ENCODE results near the gene ULK4.
"Not testable (repeated sequence)": the region's sequence is repeated elsewhere in the genome, so short reads cannot be mapped to it uniquely, and the experiment has no call there.

The ULK4 gene

DNA sequence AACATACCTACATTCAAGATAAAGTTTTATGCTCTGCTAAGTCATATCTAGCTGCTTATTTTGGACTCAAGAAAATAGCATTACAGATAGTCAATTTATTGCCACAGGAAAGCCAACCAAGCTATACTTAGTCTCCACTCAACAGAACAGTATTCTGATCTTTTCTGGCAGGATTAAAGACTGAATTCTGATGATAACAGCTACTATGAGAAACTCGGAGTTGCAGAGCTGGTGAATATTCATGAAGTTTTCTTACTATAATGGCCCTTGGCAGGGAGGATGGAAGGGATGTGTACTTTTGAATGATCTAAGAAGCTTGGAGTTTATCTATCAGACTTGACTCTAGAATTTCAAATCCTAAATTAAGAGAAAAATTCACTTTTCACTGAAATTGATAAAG is 524.9 kb downstream of the ULK4 start:
- DNase-seq (ENCODE audit: low spot score), result no peak

DNA sequence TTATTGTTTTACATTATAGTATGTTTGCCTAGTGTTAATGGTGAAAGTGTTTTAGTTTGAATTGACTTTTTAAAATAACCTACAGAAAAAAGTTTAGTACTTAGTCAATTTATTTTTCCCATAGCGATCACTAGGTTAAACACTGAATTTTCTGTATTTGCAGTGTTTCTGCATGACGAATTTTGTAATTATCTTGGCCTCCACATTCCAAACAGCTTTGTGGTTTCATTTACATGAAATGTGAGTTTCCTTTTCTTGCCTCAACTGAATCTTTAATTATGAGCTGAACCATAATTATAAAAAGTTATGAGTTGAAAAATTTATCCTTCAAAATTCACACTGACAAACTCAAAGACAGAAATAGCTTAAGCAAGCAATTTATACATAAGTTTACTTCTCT is 527.1 kb downstream of the ULK4 start:
- DNase-seq (ENCODE audit: low spot score), result no peak

DNA sequence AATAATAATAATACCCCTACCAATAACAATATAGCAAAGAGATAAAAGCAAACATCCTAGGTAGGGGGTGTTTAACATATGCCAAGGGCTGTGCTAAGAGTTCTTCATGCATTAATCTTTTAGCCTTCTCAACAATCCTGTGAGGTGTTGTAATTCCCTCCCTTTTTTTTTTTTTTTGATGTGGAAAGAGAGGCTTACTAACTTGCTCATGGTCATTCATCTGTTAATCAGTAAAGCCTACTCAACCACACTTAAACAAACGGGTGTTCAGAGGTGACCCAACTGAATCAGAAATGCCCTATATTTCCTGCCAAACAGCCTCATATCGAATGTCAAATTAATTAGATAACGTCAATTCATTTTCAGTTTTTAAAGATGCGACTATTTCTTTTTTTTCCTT is 530.5 kb downstream of the ULK4 start:
- DNase-seq (ENCODE audit: low spot score), result no peak

- no peak for DNase-seq (ENCODE audit: low spot score)
These were observed 531.0 kb downstream of the ULK4 start for GRCh38 chr3:41430886-41431285.

DNA sequence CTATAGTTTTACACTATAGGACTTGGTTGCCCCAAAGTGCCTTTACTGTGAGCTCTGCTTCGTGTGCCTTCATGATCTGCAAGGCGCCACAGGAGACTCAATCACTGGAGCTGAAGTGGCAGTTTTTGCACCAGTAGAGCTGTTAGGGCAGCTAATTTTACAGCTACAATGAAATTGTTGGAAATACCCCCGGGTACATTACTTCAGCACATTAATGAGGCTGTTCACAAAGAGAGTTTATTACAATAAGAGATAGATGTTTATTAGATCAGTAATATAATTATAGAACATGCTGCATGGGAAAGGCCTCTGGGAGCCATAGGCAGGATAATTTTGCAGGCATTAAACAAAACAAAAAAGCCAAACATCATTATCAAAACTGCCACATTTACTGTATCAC is 531.5 kb downstream of the ULK4 start:
- DNase-seq (ENCODE audit: low spot score), result no peak

DNA sequence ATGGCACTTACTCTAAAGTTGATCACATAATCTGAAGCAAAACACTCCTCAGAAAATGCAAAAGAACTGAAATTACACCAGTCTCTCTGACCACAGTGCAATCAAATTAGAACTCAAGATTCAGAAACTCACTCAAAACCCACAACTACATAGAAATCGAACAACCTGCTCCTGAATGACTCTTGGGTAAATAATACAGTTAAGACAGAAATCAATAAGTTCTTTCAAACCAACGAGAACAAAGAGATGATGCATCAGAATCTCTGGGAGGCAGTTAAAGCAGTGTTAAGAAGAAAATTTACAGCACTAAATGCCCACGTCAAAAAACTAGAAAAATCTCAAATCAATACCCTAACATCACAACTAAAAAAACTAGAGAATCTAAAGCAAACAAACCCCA is 535.4 kb downstream of the ULK4 start:
- DNase-seq (ENCODE audit: low spot score), result no peak

GRCh38 chr3:41424543-41425300 is 537.2 kb downstream of the ULK4 start:
- no peak for DNase-seq (ENCODE audit: low spot score)

DNA sequence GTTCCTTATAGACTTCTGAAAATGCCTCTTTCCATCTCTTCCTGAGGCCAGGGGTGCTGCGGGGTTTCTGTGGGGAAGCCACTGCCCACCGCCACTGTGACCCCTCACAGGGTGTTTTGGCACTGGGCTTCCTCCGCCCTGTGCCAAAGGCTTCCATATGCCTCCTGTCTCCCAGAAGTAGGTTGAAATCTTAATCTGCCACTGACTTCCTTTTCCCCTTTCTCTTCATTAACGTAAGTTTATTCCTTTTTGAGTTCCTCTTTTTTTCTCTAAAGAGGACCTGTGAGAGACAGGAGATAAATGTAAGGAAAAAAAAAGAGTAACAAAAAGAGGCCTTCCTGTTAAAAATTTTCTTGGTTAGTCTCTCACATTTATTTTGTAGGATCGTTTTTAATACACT is 542.1 kb downstream of the ULK4 start:
- peak; percentile 1 for DNase-seq (ENCODE audit: low spot score)

GRCh38 chr3:41418961-41419691 is 542.8 kb downstream of the ULK4 start:
- DNase-seq (ENCODE audit: low spot score), result peak; percentile 2

- DNase-seq (ENCODE audit: low spot score), result no peak
These were observed 544.3 kb downstream of the ULK4 start for GRCh38 chr3:41417574-41417973.

DNA sequence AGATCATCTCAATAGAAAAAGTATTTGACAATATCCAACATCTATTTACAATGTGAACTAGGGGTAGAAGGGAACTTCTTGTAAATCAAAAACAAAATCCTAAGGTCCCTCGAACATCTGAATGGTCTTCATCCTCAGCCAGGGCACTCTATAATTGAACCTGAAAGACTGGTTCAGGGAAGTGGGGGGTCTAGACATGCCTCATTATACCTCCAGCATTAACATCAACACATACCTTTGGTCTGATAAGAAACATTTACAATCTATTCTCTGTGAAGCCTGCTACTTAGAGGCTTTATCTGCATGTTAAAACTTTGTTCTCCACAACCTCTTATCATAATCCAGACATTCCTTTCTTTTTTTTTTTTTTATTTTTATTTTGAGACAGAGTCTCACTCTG is 550.8 kb downstream of the ULK4 start:
- DNase-seq (ENCODE audit: low spot score), result no peak

DNA sequence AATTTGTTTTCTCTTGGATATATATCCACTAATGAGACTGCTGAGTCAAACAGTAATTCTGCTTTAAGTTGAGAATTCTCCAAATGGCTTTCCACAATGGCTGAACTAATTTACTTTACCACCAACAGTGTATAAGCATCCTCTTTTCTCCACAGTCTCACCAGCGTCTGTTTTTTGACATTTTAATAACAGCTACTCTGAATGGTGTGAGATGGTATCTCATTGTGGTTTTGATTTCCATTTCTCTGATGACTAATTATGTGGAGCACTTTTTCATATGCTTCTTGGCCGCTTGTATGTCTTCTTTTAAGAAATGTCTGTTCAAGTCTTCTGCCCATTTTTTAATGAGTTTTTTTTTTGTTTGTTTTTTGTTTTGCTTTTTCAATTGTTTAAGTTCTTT is 556.4 kb downstream of the ULK4 start:
- no peak for DNase-seq (ENCODE audit: low spot score)

- DNase-seq (ENCODE audit: low spot score), result no peak
These were observed 557.3 kb downstream of the ULK4 start for GRCh38 chr3:41404582-41404981.

GRCh38 chr3:41394896-41395295 is 567.0 kb downstream of the ULK4 start:
- DNase-seq (ENCODE audit: low spot score), result no peak

- not testable (repeated sequence) for DNase-seq (ENCODE audit: low spot score)
These were observed 591.0 kb downstream of the ULK4 start for GRCh38 chr3:41370765-41371535.

GRCh38 chr3:41370307-41370706 is 591.6 kb downstream of the ULK4 start:
- DNase-seq (ENCODE audit: low spot score), result no peak

GRCh38 chr3:41369838-41370237 is 592.1 kb downstream of the ULK4 start:
- no peak for DNase-seq (ENCODE audit: low spot score)

- no peak for DNase-seq (ENCODE audit: low spot score)
These were observed 595.9 kb downstream of the ULK4 start for GRCh38 chr3:41365973-41366372.

GRCh38 chr3:41364736-41365135 is 597.2 kb downstream of the ULK4 start:
- DNase-seq (ENCODE audit: low spot score), result no peak

- DNase-seq (ENCODE audit: low spot score), result no peak
These were observed 597.9 kb downstream of the ULK4 start for GRCh38 chr3:41363830-41364523.

GRCh38 chr3:41362638-41363559 is 599.0 kb downstream of the ULK4 start:
- DNase-seq (ENCODE audit: low spot score), result no peak
